GM19397 (cell line): ENCODE results near the gene DHDH.

Source experiments
- ATAC-seq: cut with Tn5 transposase; IDR thresholded peaks from one replicate; pipeline ENCODE4 v1.9.1; 2021; ENCODE audit warnings: mild to moderate bottlenecking, moderate library complexity; ENCODE audit not compliant: unreplicated experiment

DHDH gene

GRCh38 chr19:48947258-48947542 is 13.7 kb downstream of the DHDH start:
- ATAC-seq: no peak

GRCh38 chr19:48950159-48950558 is 16.7 kb downstream of the DHDH start:
- no peak for ATAC-seq

- no peak for ATAC-seq
Measured at GRCh38 chr19:48950830-48951519, 17.5 kb downstream of the DHDH start.

- ATAC-seq: no peak
Measured at GRCh38 chr19:48953141-48953540, 19.6 kb downstream of the DHDH start.

GRCh38 chr19:48953990-48954594 is 20.6 kb downstream of the DHDH start:
- no peak for ATAC-seq

- ATAC-seq: peak; percentile 96
Measured at GRCh38 chr19:48954595-48955307, 21.3 kb downstream of the DHDH start, which contains the start of gene BAX. BAX (plus strand) TSS chr19:48954875; CDS start chr19:48954929, 54 bp downstream.

GRCh38 chr19:48955308-48955958 is 21.9 kb downstream of the DHDH start:
- no peak for ATAC-seq

- no peak for ATAC-seq
Measured at GRCh38 chr19:48958006-48958405, 24.5 kb downstream of the DHDH start.

GRCh38 chr19:48959341-48960239 is 26.1 kb downstream of the DHDH start:
- ATAC-seq: no peak

GRCh38 chr19:48961051-48961649 is 27.7 kb downstream of the DHDH start:
- no peak for ATAC-seq

- ATAC-seq: no peak
Measured at GRCh38 chr19:48961673-48962028, 28.2 kb downstream of the DHDH start.

GRCh38 chr19:48962029-48962848 is 28.7 kb downstream of the DHDH start:
- no peak for ATAC-seq

GRCh38 chr19:48962849-48963165 is 29.3 kb downstream of the DHDH start:
- ATAC-seq: no peak

GRCh38 chr19:48963371-48964204 is 30.1 kb downstream of the DHDH start:
- ATAC-seq: no peak

GRCh38 chr19:48964205-48965039 is 30.9 kb downstream of the DHDH start:
- ATAC-seq: no peak

- ATAC-seq: peak; percentile 61
Measured at GRCh38 chr19:48965040-48965805, 31.7 kb downstream of the DHDH start, which contains the start of gene FTL. FTL (plus strand) TSS chr19:48965309; CDS start chr19:48965508, 199 bp downstream.
